Dendritic cell treated with granulocyte-macrophage colony-stimulating factor and Interleukin-4, amounts not matched to agents 40 ng/mL and 50 ng/mL, for 4 days (primary cell): ENCODE measurements around the gene NELL2.

Experiments used
- H3K27ac Mint-ChIP-seq: one replicate; pipeline ENCODE4 v1.8.0; 2022; ENCODE audit warnings: mild to moderate bottlenecking, mixed read lengths
- H3K27me3 Mint-ChIP-seq: one replicate; pipeline ENCODE4 v1.8.0; 2022; ENCODE audit warnings: mild to moderate bottlenecking, mixed read lengths
- H3K36me3 Mint-ChIP-seq: one replicate; pipeline ENCODE4 v1.8.0; 2022; ENCODE audit warnings: low read depth, mixed read lengths
- H3K4me1 Mint-ChIP-seq: one replicate; pipeline ENCODE4 v1.8.0; 2022; ENCODE audit warnings: low read depth, mixed read lengths
- H3K4me3 Mint-ChIP-seq: one replicate; pipeline ENCODE4 v1.8.0; 2022; ENCODE audit warnings: mild to moderate bottlenecking, moderate library complexity, mixed read lengths
- H3K9me3 Mint-ChIP-seq: one replicate; pipeline ENCODE4 v1.8.0; 2022; ENCODE audit warnings: mixed read lengths
- intact Hi-C: fragments of 100-400 bp; cut with micrococcal nuclease; formaldehyde crosslinking; loops from one replicate; pipeline ENCODE4 v1.15.0; 2022

The NELL2 gene

DNA sequence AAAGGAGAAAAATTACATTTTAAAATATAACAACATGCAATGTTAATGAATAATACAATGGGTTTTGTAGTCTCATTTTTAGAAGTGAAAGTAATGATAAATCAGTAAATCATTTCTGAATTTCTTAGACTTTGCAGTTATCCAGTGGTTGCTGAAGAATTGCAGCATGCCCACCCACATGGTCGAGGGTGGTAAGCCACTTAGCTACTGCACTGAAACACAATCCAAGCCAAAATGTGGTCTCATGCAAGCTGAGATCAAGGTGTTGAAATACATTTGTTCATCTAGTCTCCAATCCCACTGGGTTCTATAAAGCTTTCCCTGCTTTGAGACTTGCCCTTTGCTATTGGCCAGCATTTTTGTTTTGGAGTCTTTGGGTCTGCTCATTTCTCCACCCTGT lies 247.9 kb downstream of the NELL2 start:
- Mint-ChIP-seq H3K4me3 (no peak overlapping the region), H3K27me3 (no peaks in the 10 kb centered on the region), H3K36me3 (no peaks in the 10 kb centered on the region), H3K4me1 (no peaks in the 10 kb centered on the region), H3K27ac (no peak overlapping the region), H3K9me3 (no peaks in the 10 kb centered on the region)
- intact Hi-C loops: no loop called here

- H3K27ac Mint-ChIP-seq: no peak overlapping the region
- intact Hi-C loops: no loop called here
- H3K36me3 Mint-ChIP-seq: no peaks in the 10 kb centered on the region
Measured at GRCh38 chr12:44627387-44628166, 248.5 kb downstream of the NELL2 start.

GRCh38 chr12:44626883-44627282 lies 249.2 kb downstream of the NELL2 start:
- intact Hi-C loops: no loop called here
- H3K27ac Mint-ChIP-seq: no peak overlapping the region
- no peaks in the 10 kb centered on the region for H3K9me3 Mint-ChIP-seq
- H3K36me3 Mint-ChIP-seq: no peaks in the 10 kb centered on the region
- H3K4me1 Mint-ChIP-seq: no peaks in the 10 kb centered on the region
- H3K4me3 Mint-ChIP-seq: no peak overlapping the region
- no peaks in the 10 kb centered on the region for H3K27me3 Mint-ChIP-seq

More at GRCh38 chr12:44627387-44628166, 248.5 kb downstream of the NELL2 start:
- Mint-ChIP-seq H3K4me3 (no peak overlapping the region), H3K4me1 (no peaks in the 10 kb centered on the region), H3K9me3 (no peaks in the 10 kb centered on the region), H3K27me3 (no peaks in the 10 kb centered on the region)

- Mint-ChIP-seq H3K4me1 (no peaks in the 10 kb centered on the region), H3K9me3 (no peaks in the 10 kb centered on the region), H3K27ac (no peak overlapping the region), H3K4me3 (no peak overlapping the region), H3K27me3 (no peaks in the 10 kb centered on the region), H3K36me3 (no peaks in the 10 kb centered on the region)
- intact Hi-C loops: no loop called here
Measured at GRCh38 chr12:44618946-44619345, 257.2 kb downstream of the NELL2 start.

GRCh38 chr12:44616402-44616801 lies 259.7 kb downstream of the NELL2 start:
- H3K9me3 Mint-ChIP-seq: no peaks in the 10 kb centered on the region
- H3K36me3 Mint-ChIP-seq: no peaks in the 10 kb centered on the region
- intact Hi-C loops: no loop called here
- H3K27me3 Mint-ChIP-seq: no peaks in the 10 kb centered on the region
- H3K4me3 Mint-ChIP-seq: no peak overlapping the region
- no peak overlapping the region for H3K27ac Mint-ChIP-seq
- H3K4me1 Mint-ChIP-seq: no peaks in the 10 kb centered on the region

GRCh38 chr12:44611538-44611937 lies 264.6 kb downstream of the NELL2 start:
- Mint-ChIP-seq H3K9me3 (peaks cover 9% of the 10 kb centered on the region), H3K36me3 (no peaks in the 10 kb centered on the region), H3K4me1 (no peaks in the 10 kb centered on the region), H3K27me3 (no peaks in the 10 kb centered on the region), H3K27ac (no peak overlapping the region), H3K4me3 (no peak overlapping the region)
- intact Hi-C loops: no loop called here

- intact Hi-C loops: no loop called here
- Mint-ChIP-seq H3K4me1 (no peaks in the 10 kb centered on the region), H3K4me3 (no peak overlapping the region), H3K9me3 (no peaks in the 10 kb centered on the region), H3K27me3 (no peaks in the 10 kb centered on the region), H3K36me3 (no peaks in the 10 kb centered on the region), H3K27ac (no peak overlapping the region)
Measured at GRCh38 chr12:44603701-44604100, 272.4 kb downstream of the NELL2 start.

- no peaks in the 10 kb centered on the region for H3K4me1 Mint-ChIP-seq
- no peaks in the 10 kb centered on the region for H3K36me3 Mint-ChIP-seq
- H3K9me3 Mint-ChIP-seq: no peaks in the 10 kb centered on the region
- H3K4me3 Mint-ChIP-seq: no peak overlapping the region
- intact Hi-C loops: no loop called here
- H3K27me3 Mint-ChIP-seq: no peaks in the 10 kb centered on the region
- no peak overlapping the region for H3K27ac Mint-ChIP-seq
Measured at GRCh38 chr12:44592626-44593025, 283.5 kb downstream of the NELL2 start.

DNA sequence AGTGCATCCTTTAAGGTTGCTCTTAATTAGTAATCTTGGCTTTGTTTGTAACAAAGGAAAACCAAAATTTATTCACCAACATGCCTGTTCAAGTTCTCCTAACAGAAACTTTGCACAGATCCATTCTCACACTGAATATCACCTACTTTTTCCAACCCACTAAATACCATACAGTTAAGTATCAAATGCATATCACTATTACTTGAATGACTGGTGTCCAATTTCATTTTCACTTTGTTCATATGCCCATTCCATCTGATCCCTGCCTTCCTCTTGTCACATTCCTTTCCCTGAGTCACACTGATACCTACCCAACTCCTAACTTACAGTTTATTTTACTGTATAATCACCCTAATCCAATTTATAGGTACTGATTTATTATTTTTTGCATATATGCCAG lies 286.4 kb downstream of the NELL2 start:
- no peaks in the 10 kb centered on the region for H3K9me3 Mint-ChIP-seq
- H3K4me1 Mint-ChIP-seq: no peaks in the 10 kb centered on the region
- H3K36me3 Mint-ChIP-seq: no peaks in the 10 kb centered on the region
- no peak overlapping the region for H3K27ac Mint-ChIP-seq
- no peaks in the 10 kb centered on the region for H3K27me3 Mint-ChIP-seq
- no peak overlapping the region for H3K4me3 Mint-ChIP-seq
- intact Hi-C loops: no loop called here

GRCh38 chr12:44588651-44589050 lies 287.5 kb downstream of the NELL2 start:
- H3K4me3 Mint-ChIP-seq: no peak overlapping the region
- intact Hi-C loops: no loop called here
- no peaks in the 10 kb centered on the region for H3K9me3 Mint-ChIP-seq
- H3K4me1 Mint-ChIP-seq: no peaks in the 10 kb centered on the region
- no peak overlapping the region for H3K27ac Mint-ChIP-seq
- no peaks in the 10 kb centered on the region for H3K27me3 Mint-ChIP-seq
- no peaks in the 10 kb centered on the region for H3K36me3 Mint-ChIP-seq

GRCh38 chr12:44584625-44585024 lies 291.5 kb downstream of the NELL2 start:
- Mint-ChIP-seq H3K9me3 (peaks cover 9% of the 10 kb centered on the region), H3K4me3 (no peak overlapping the region), H3K27me3 (no peaks in the 10 kb centered on the region), H3K36me3 (no peaks in the 10 kb centered on the region), H3K4me1 (no peaks in the 10 kb centered on the region), H3K27ac (no peak overlapping the region)
- intact Hi-C loops: loop anchor here (5.0 kb wide), 1 partner anchor 72 kb away; no protein-coding TSS in a partner anchor

DNA sequence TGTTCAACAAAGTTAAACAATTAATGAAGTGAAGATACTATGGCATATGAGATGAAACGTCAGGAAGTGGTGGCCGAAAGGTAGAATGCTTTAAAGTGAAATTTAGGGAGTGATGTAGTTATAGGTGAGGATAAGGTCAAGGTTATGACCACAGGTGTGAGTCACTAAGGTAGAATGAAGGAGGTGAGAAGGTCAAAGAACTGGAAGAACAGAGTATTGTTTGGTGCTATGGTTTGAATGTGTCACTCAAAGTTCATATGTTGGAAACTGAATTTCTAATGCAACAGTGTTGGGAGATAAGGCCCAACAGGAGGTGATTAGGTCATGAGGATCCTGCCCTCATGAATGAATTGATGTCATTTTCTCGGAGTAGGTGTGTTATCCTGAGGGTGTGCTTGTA lies 293.6 kb downstream of the NELL2 start:
- Mint-ChIP-seq H3K4me1 (no peaks in the 10 kb centered on the region), H3K4me3 (no peak overlapping the region), H3K27me3 (no peaks in the 10 kb centered on the region), H3K36me3 (no peaks in the 10 kb centered on the region), H3K27ac (no peak overlapping the region), H3K9me3 (peaks cover 9% of the 10 kb centered on the region)
- intact Hi-C loops: loop anchor here (5.0 kb wide), 1 partner anchor 70 kb away; no protein-coding TSS in a partner anchor

GRCh38 chr12:44581642-44582242 lies 294.4 kb downstream of the NELL2 start:
- Mint-ChIP-seq H3K4me3 (no peak overlapping the region), H3K9me3 (peaks cover 9% of the 10 kb centered on the region), H3K4me1 (no peaks in the 10 kb centered on the region), H3K36me3 (no peaks in the 10 kb centered on the region), H3K27me3 (no peaks in the 10 kb centered on the region), H3K27ac (no peak overlapping the region)
- intact Hi-C loops: loop anchor here (5.0 kb wide), 1 partner anchor 69 kb away; no protein-coding TSS in a partner anchor

DNA sequence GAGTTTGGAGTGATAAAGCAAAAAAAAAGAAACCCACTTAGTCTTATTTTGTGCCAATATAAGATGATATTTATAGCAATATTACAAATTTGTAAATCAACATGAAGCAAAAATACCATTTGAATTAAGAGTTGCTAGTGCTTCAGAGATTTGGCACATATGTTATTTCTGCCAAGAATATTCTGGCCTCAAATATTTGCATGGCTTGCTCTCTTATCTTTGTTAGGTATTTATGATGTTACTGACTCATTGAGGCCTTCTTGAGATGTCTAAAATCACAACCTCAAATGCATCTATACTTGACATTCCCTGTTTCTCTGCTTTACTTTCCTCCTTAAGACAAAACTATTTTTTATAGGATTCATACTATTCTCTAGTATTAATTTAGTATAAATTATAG lies 301.5 kb downstream of the NELL2 start:
- H3K4me3 Mint-ChIP-seq: no peak overlapping the region
- H3K27ac Mint-ChIP-seq: no peak overlapping the region
- H3K4me1 Mint-ChIP-seq: no peaks in the 10 kb centered on the region
- H3K36me3 Mint-ChIP-seq: no peaks in the 10 kb centered on the region
- intact Hi-C loops: no loop called here
- peaks cover 8% of the 10 kb centered on the region for H3K9me3 Mint-ChIP-seq
- H3K27me3 Mint-ChIP-seq: no peaks in the 10 kb centered on the region
